ENCODE measurements around the gene TGFBI. TPM values are rescaled to one million over a fixed set of nuclear protein-coding genes. Genes with fewer than 3 reads are reported as not detected.

The TGFBI gene
- total and polyA plus RNA-seq, 9 of the 15 experiments (the other 6 are each of a cell fraction or from before 2014, with no cell fraction given): 0.05 to 0.62 (median 0.08) TPM; not detected in 6

- Histone ChIP-seq H2AFZ (ENCODE audit: low read depth, low read length) (peak overlapping the region; percentile 87), H3K4me3 (no peak overlapping the region), H3K27ac (ENCODE audit: extremely low read depth, low read depth, low read length) (peak overlapping the region; percentile 64; the same call in 1 of the 3 replicates), H3K4me2 (ENCODE audit: insufficient read depth, low read length) (peak overlapping the region; percentile 61), H4K20me1 (replicated peaks; ENCODE audit: control insufficient read depth, insufficient read depth, low read length) (no peaks in the 10 kb centered on the region), H3K9me1 (ENCODE audit: control insufficient read depth, insufficient read depth, low read length) (no peaks in the 10 kb centered on the region), H3K27me3 (ENCODE audit: control insufficient read depth in 2 of 2, insufficient read depth in 2 of 2, low read length in 2 of 2) (peaks cover 10 to 15% of the 10 kb centered on the region in 2 experiments), H3K9me3 (replicated peaks; ENCODE audit: control insufficient read depth, insufficient read depth, low read depth, low read length) (no peaks in the 10 kb centered on the region), H3K4me1 (replicated peaks in 1 of 2; ENCODE audit: control insufficient read depth in 2 of 2, insufficient read depth in 2 of 2, low read length in 2 of 2) (peaks cover 9 to 12% of the 10 kb centered on the region in 2 experiments; a peak in 4 of 5 replicates), H3K79me2 (ENCODE audit: control insufficient read depth, insufficient read depth, low read length) (no peaks in the 10 kb centered on the region), H3K36me3 (ENCODE audit: control insufficient read depth, insufficient read depth, low read length) (no peaks in the 10 kb centered on the region), H3K9ac (ENCODE audit: insufficient read depth in 1 of 2, low read depth in 2 of 2, low read length in 2 of 2) (peak overlapping the region in 1 of 2 experiments; percentile 67; a peak in 2 of 4 replicates)
- intact Hi-C loops (cut with micrococcal nuclease): loop anchor here (5.0 kb wide), 2 partner anchors 51 to 91 kb away; partner anchors contain the start of gene SMAD5
- ATAC-seq (no peak; the same call in 2 of the 3 replicates), FAIRE-seq (peak; percentile 76), DNase-seq (ENCODE audit: extremely low read depth in 1 of 4, low spot score in 3 of 4) (no peak)
- in situ Hi-C loops (cut with MboI): no loop called here
- WGBS (ENCODE audit: insufficient coverage, low coverage, missing lambda C conversion rate): 66% methylated on average over 2 of the region's 2 CpGs
- TF ChIP-seq PHF20 (IDR thresholded peaks at IDR 0.05; ENCODE audit: partially characterized antibody) (no peak), TCFL5 (CRISPR knock-in tag; conservative IDR thresholded peaks at IDR 0.05) (no peak), NR4A1 (CRISPR knock-in tag; IDR thresholded peaks at IDR 0.05) (no peak), NR4A1 (tag; IDR thresholded peaks at IDR 0.05) (peak; percentile 61; the same call in 1 of the 2 replicates), ZKSCAN8 (CRISPR knock-in tag; IDR thresholded peaks at IDR 0.05) (0 out of 2 replicates have a peak, but pooled peaks have one; percentile 44), RBM25 (IDR thresholded peaks at IDR 0.05; ENCODE audit: low read depth, low read length, severe bottlenecking) (peak; percentile 18)
- ChIA-PET POLR2A (interaction anchor here (0.6 to 1.3 kb wide), 5 partner anchors 15 to 120 kb away, joined by 3 to 7 read pairs (median 3); partner anchors contain the start of gene SMAD5), CTCF (ENCODE audit: low intra/inter-chr PET ratio) (no interaction called here)
- no TSS peak for BruUV-seq (replicated peaks)
Observed at GRCh38 chr5:136081217-136081591, 52.4 kb downstream of the TGFBI start.
